ENCODE results near the gene AGRN.
"Not testable (repeated sequence)": the region's sequence is repeated elsewhere in the genome, so short reads cannot be mapped to it uniquely, and the experiment has no call there.

Gene AGRN

GRCh38 chr1:1014799-1015681 is 4.9 kb upstream of the AGRN start:
- peak overlapping the region; percentile 80 for H3K27ac ChIP-seq

DNA sequence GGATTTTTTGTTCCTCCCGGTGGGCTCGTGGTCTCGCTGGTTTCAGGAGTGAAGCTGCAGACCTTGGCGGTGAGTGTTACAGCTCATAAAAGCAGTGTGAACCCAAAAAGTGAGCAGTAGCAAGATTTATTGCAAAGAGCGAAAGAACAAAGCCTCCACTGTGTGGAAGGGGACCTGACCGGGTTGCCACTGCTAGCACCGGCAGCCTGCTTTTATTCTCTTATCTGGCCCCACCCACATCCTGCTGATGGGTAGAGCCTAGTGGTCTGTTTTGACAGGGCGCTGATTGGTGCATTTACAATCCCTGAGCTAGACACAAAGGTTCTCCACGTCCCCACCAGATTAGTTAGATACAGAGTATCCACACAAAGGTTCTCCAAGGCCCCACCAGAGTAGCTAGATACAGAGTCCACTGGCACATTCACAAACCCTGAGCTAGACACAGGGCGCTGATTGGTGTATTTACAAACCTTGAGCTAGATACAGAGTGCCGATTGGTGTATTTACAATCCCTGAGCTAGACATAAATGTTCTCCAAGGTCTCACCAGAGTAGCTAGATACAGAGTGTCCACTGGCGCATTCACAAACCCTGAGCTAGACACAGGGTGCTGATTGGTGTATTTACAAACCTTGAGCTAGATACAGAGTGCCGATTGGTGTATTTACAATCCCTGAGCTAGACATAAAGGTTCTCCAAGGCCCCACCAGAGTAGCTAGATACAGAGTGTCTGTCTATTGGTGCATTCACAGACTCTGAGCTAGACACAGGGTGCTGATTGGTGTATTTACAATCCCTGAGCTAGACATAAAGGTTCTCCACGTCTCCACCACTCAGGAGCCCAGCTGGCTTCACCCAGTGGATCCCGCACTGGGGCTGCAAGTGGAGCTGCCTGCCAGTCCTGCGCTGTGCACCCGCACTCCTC is 2.3 kb upstream of the AGRN start:
- not testable (repeated sequence) for H3K27ac ChIP-seq

More at GRCh38 chr1:1014799-1015681, 4.9 kb upstream of the AGRN start:
- no peak for TF ChIP-seq ZFX (IDR thresholded peaks at IDR 0.05)
- TF ChIP-seq, protein P1, sequence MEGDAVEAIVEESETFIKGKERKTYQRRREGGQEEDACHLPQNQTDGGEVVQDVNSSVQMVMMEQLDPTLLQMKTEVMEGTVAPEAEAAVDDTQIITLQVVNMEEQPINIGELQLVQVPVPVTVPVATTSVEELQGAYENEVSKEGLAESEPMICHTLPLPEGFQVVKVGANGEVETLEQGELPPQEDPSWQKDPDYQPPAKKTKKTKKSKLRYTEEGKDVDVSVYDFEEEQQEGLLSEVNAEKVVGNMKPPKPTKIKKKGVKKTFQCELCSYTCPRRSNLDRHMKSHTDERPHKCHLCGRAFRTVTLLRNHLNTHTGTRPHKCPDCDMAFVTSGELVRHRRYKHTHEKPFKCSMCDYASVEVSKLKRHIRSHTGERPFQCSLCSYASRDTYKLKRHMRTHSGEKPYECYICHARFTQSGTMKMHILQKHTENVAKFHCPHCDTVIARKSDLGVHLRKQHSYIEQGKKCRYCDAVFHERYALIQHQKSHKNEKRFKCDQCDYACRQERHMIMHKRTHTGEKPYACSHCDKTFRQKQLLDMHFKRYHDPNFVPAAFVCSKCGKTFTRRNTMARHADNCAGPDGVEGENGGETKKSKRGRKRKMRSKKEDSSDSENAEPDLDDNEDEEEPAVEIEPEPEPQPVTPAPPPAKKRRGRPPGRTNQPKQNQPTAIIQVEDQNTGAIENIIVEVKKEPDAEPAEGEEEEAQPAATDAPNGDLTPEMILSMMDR (conservative IDR thresholded peaks at IDR 0.05): no peak; the same call in 1 of the 2 replicates

DNA sequence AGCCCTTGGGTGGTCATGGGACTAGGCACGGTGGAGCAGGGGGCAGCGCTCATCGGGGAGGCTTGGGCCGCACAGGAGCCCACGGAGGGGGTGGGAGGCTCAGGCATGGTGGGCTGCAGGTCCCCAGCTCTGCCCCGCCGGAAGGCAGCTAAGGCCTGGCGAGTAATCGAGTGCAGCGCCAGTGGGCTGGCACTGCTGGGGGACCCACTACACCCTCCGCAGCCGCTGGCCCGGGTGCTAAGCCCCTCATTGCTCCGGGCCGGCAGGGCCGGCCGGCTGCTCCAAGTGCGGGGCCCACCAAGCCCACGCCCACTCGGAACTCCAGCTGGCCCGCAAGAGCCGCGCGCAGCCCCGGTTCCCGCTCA is 1.6 kb upstream of the AGRN start:
- H3K27ac ChIP-seq: not testable (repeated sequence)

DNA sequence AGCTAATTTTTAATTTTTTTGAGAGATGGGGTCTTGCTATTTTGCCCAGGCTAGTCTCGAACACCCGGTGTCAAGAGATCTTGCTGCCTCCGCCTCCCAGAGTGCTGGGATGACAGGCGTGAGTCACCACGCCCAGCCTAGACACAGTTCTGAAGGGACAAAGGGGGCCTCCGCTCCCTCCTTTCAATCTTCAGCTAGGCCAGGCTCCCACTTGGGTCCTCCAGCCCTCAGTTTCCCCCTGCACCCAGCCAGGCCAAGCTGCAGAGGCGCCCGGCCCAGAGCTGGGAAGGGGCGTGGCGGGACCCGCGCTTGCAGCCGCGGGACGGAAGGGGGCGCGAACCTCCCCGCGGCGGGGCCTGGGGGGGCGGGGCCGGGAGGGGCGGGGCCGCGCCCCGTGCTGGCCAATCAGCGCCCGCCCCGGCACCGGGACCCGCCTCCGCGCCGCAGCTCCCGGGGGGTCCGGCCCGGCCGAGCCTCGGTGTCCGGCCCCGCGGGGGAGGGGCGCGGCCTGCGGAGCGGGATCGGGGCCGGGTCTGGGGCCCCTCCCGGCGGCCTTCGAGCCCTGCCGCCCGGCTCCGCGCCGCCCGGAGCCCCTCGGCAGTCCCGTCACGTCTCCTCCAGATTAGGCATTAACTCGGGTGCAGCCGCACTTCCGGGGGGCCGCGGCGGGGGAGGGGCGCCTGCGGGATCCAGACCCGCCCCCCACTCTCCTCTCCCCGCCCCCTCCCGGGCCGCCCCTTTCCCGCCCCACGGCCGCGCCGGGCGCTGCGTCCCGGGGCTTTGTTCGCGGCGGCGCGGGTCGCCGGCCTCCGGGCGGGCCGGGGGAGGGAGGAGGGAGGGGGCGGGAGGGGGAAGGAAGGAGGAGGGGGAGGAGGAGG is 559 bp upstream of the AGRN start:
- no peak for TF ChIP-seq ZFX (IDR thresholded peaks at IDR 0.05)
- TF ChIP-seq, protein P1 (conservative IDR thresholded peaks at IDR 0.05): peak; percentile 88
- H3K27ac ChIP-seq: peak overlapping the region; percentile 89

GRCh38 chr1:1020415-1021009 is 592 bp downstream of the AGRN start:
- peak overlapping the region; percentile 89 for H3K27ac ChIP-seq
- TF ChIP-seq ZFX (IDR thresholded peaks at IDR 0.05): peak; percentile 31; the same call in 1 of the 2 replicates
- TF ChIP-seq, protein P1 (conservative IDR thresholded peaks at IDR 0.05): no peak

DNA sequence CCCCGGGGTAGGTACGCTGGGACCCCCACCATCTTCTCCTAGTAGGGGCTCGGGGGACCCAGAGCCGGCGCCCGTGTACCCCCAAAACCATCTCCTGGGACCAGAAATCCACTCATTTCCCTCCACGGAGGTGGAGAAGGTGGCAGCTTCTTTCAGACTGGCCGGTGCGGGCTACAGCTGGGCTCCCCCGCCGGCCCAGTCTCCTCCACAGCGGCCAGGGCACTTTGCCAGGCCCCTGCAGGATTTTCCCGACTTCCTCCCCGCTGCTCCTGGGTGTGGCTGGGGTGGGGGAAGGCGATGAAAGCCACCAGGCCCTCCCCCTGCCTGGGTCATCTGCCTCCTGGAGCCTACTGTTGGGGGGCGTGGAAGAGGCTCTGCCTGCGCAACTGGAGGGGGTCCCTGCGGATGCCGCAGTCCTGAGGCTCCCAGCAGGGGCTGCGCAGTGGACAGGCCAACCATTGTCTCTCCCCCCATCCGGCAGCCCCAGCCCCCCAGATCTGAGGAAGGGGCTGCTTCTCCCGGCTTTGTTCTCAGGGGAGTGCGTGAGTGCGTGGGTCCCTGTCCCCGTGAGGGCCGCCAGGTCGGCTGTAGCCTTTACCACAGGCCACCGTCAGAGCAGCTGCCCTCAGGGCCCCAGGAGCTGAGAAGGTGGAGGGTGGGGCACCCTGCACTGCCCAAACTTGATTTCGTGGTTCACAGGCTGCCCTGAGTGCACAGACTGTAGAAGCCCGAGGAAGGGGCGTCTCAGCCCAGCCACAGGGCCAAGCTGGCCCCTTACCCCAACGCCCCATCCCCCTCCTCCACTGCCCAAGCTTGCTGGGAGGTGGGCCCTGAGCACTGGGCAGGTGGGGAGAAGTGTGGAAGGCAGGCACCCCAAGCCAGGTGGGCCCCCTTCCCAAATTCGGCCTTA is 1.3 kb downstream of the AGRN start:
- TF ChIP-seq, protein P1 (conservative IDR thresholded peaks at IDR 0.05): no peak
- TF ChIP-seq ZFX (IDR thresholded peaks at IDR 0.05): no peak
- H3K27ac ChIP-seq: peak overlapping the region; percentile 89

DNA sequence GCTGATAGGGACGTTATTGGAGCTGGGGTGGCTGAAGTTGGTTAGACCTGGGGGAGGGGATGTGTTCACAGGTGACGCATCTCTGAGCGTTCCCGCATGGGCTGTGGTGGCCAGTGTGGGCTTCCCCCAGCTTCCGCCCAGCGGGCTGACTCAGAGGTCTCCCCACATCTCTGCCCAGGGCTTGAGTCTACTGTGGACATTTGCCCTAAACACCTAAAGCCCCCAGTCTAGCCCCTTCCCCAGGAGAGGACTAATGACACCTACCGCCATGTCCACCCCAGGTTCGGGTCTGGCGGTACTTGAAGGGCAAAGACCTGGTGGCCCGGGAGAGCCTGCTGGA is 2.0 kb downstream of the AGRN start:
- peak overlapping the region; percentile 89; the same call in 1 of the 2 replicates for H3K27ac ChIP-seq
- no peak for TF ChIP-seq ZFX (IDR thresholded peaks at IDR 0.05)
